Ovary (tissue), 3 donors: Measurements from ENCODE around the gene INPP5A.

ENCODE experiments used
- CTCF ChIP-seq, 3 donors: fragments of 450-650 bp in 2 of 3; fragments of 200-600 bp in 1 of 3; IDR thresholded peaks; one replicate each; pipeline versions ENCODE4 v1.5.1 to v1.8.0; 2016 to 2022; ENCODE audit warnings: antibody characterized with exemption in 3 of 3, mild to moderate bottlenecking in 1 of 3
- EP300 ChIP-seq: sonication (generic); formaldehyde crosslinking; IDR thresholded peaks from one replicate; pipeline ENCODE4 v1.6.1; 2017; ENCODE audit warnings: antibody characterized with exemption
- donor health status: DM: no; HTN: no; CAD: no.

- TF ChIP-seq CTCF (IDR thresholded peaks at IDR 0.05) (no peak), EP300 (no peak)
Observed at GRCh38 chr10:132528064-132528691, 9.4 kb upstream of the INPP5A start.
